ENCODE results near the gene NOS1AP. TPM values are rescaled to one million over a fixed set of nuclear protein-coding genes. Genes with fewer than 3 reads are reported as not detected.

Gene NOS1AP
- total RNA-seq, 1 experiment from 2014 or later = 2.6 TPM

DNA sequence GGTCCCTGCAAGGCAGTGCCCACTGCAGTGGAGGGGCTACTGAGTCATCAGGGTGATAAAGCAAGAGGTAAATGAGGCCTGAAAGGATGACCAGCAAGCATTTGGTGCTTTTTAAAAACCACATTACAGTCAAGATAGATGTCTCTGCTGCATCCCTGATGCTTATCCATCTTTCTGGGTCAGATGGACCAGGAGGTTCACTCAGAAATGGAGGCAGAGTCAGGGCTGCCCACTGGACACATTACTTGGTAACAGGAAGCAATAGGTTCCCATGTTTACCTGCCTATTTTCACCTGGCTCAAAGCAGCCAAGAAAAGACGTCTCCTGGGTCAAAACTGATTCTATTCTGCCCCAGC is 303.6 kb downstream of the NOS1AP start:
- H2AFZ ChIP-seq (ENCODE audit: low read length) = no peak overlapping the region
- CTCF ChIA-PET = no interaction called here
- H4K20me1 ChIP-seq (ENCODE audit: low read length) = no peaks in the 10 kb centered on the region
- no peak for TF ChIP-seq EZH2 (IDR thresholded peaks at IDR 0.05; ENCODE audit: low read length, unreplicated experiment)
- TF ChIP-seq, protein P1, sequence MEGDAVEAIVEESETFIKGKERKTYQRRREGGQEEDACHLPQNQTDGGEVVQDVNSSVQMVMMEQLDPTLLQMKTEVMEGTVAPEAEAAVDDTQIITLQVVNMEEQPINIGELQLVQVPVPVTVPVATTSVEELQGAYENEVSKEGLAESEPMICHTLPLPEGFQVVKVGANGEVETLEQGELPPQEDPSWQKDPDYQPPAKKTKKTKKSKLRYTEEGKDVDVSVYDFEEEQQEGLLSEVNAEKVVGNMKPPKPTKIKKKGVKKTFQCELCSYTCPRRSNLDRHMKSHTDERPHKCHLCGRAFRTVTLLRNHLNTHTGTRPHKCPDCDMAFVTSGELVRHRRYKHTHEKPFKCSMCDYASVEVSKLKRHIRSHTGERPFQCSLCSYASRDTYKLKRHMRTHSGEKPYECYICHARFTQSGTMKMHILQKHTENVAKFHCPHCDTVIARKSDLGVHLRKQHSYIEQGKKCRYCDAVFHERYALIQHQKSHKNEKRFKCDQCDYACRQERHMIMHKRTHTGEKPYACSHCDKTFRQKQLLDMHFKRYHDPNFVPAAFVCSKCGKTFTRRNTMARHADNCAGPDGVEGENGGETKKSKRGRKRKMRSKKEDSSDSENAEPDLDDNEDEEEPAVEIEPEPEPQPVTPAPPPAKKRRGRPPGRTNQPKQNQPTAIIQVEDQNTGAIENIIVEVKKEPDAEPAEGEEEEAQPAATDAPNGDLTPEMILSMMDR (conservative IDR thresholded peaks at IDR 0.05; ENCODE audit: low read depth, low read length) = no peak
- TF ChIP-seq EZH2phosphoT487 (IDR thresholded peaks at IDR 0.05; ENCODE audit: borderline replicate concordance, low read length) = no peak
- no peaks in the 10 kb centered on the region for H3K27me3 ChIP-seq (ENCODE audit: low read length)
- intact Hi-C loops (cut with micrococcal nuclease) = no loop called here
- peaks cover 28% of the 10 kb centered on the region for H3K4me1 ChIP-seq (ENCODE audit: insufficient read depth, low read length)
- H3F3A ChIP-seq (ENCODE audit: low read length, unreplicated experiment) = no peaks in the 10 kb centered on the region
- H3K4me2 ChIP-seq (ENCODE audit: low read length) = no peak overlapping the region
- no peak overlapping the region for H3K9ac ChIP-seq (ENCODE audit: low read length)
- ATAC-seq (no peak), DNase-seq (no peak)
- H3K4me3 ChIP-seq (ENCODE audit: low read length) = no peak overlapping the region
- no peaks in the 10 kb centered on the region for H3K9me2 ChIP-seq (replicated peaks; ENCODE audit: low read length)
- H3K36me3 ChIP-seq (ENCODE audit: low read depth, low read length) = no peaks in the 10 kb centered on the region
- no peak overlapping the region for H3K27ac ChIP-seq (ENCODE audit: low read length)
- no peaks in the 10 kb centered on the region for H3K9me3 ChIP-seq (ENCODE audit: low read length)
- POLR2A ChIA-PET (ENCODE audit: unreplicated experiment) = no interaction called here
- no peaks in the 10 kb centered on the region for H3K79me2 ChIP-seq (ENCODE audit: low read length)
- no TSS peak for BruUV-seq (replicated peaks)

DNA sequence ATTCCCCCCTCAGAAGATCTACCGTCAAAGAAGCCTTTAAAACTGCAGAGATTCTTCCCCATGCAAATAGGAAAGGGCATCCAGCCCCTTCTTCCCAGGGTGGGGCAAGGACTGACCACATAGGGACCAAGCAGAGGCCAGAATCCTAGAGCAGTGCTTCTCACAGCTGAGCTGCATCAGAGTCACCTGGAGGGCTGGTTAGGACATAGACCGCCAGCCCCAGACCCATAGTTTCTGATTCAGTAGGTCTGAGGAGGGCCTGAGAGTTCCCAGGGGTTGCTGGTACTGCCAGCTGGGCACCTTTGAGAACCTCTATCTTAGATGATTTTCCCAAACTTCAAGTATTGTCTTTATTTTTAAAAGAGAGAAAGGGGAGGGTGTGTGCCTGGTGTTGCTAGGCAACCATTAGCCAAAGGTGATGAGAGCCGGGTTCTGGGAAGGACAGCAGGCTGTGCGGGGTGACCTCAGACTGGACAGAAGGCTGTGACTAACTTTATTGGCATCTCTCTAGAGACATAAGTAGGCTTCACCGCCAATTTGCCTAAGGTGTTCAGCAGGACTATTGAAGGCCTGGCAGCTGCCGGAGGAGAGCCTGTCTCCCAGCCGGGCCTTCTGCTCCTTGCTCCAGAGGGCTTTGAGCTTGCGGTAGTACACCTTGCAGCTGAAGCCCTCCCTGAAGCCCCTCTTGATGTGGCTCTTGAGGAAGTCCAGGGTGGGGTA is 304.2 kb downstream of the NOS1AP start:
- H3K4me1 ChIP-seq (ENCODE audit: insufficient read depth, low read length) = peaks cover 28% of the 10 kb centered on the region
- intact Hi-C loops (cut with micrococcal nuclease) = no loop called here
- no peaks in the 10 kb centered on the region for H3K27me3 ChIP-seq (ENCODE audit: low read length)
- TF ChIP-seq, protein P1 (conservative IDR thresholded peaks at IDR 0.05; ENCODE audit: low read depth, low read length) = no peak
- no peak for TF ChIP-seq EZH2phosphoT487 (IDR thresholded peaks at IDR 0.05; ENCODE audit: borderline replicate concordance, low read length)
- no peak for TF ChIP-seq EZH2 (IDR thresholded peaks at IDR 0.05; ENCODE audit: low read length, unreplicated experiment)
- H3K4me3 ChIP-seq (ENCODE audit: low read length) = no peak overlapping the region
- H4K20me1 ChIP-seq (ENCODE audit: low read length) = no peaks in the 10 kb centered on the region
- H3K79me2 ChIP-seq (ENCODE audit: low read length) = no peaks in the 10 kb centered on the region
- ChIA-PET POLR2A (ENCODE audit: unreplicated experiment) (interaction anchor here (0.6 kb wide), 1 partner anchor 11 kb away, joined by 3 read pairs; no protein-coding TSS in a partner anchor), CTCF (interaction anchor here (0.5 kb wide), 1 partner anchor 8 kb away, joined by 3 read pairs; no protein-coding TSS in a partner anchor)
- no peaks in the 10 kb centered on the region for H3K9me3 ChIP-seq (ENCODE audit: low read length)
- H3K36me3 ChIP-seq (ENCODE audit: low read depth, low read length) = no peaks in the 10 kb centered on the region
- DNase-seq (peak; percentile 94), ATAC-seq (peak; percentile 95)
- H3K27ac ChIP-seq (ENCODE audit: low read length) = no peak overlapping the region
- H3K4me2 ChIP-seq (ENCODE audit: low read length) = peak overlapping the region; percentile 23
- no peak overlapping the region for H2AFZ ChIP-seq (ENCODE audit: low read length)
- H3K9ac ChIP-seq (ENCODE audit: low read length) = no peak overlapping the region
- BruUV-seq (replicated peaks) = no TSS peak
- H3K9me2 ChIP-seq (replicated peaks; ENCODE audit: low read length) = no peaks in the 10 kb centered on the region
- no peaks in the 10 kb centered on the region for H3F3A ChIP-seq (ENCODE audit: low read length, unreplicated experiment)

DNA sequence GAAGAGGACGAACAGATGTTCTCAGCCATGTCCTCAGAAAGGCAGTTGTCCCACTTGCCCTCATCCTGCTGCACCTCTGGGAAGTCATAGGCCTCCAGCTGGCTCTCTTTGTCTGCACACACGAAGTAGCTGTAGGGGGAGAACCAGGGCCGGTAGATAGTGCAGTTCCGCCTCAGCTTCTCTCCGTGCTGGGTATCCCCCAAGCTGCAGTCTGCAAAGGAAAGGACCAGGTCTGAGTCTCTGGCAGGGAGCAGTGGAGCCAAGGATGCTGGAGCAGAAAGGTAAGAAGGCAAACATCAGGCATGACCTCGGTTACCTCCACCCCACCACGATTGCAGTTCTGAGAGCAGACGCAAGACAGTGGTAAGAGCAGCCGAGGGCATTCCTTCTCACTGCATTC is 304.9 kb downstream of the NOS1AP start:
- H3K4me2 ChIP-seq (ENCODE audit: low read length) = peak overlapping the region; percentile 23
- H3K27ac ChIP-seq (ENCODE audit: low read length) = no peak overlapping the region
- no peaks in the 10 kb centered on the region for H3K36me3 ChIP-seq (ENCODE audit: low read depth, low read length)
- TF ChIP-seq EZH2phosphoT487 (IDR thresholded peaks at IDR 0.05; ENCODE audit: borderline replicate concordance, low read length) (no peak), EZH2 (IDR thresholded peaks at IDR 0.05; ENCODE audit: low read length, unreplicated experiment) (no peak)
- TF ChIP-seq, protein P1 (conservative IDR thresholded peaks at IDR 0.05; ENCODE audit: low read depth, low read length) = no peak
- POLR2A ChIA-PET (ENCODE audit: unreplicated experiment) = no interaction called here
- no peaks in the 10 kb centered on the region for H3F3A ChIP-seq (ENCODE audit: low read length, unreplicated experiment)
- ATAC-seq = no peak
- no peaks in the 10 kb centered on the region for H3K79me2 ChIP-seq (ENCODE audit: low read length)
- no peak overlapping the region for H2AFZ ChIP-seq (ENCODE audit: low read length)
- H3K4me1 ChIP-seq (ENCODE audit: insufficient read depth, low read length) = peaks cover 28% of the 10 kb centered on the region
- no peaks in the 10 kb centered on the region for H3K27me3 ChIP-seq (ENCODE audit: low read length)
- intact Hi-C loops (cut with micrococcal nuclease) = no loop called here
- H3K9me3 ChIP-seq (ENCODE audit: low read length) = no peaks in the 10 kb centered on the region
- H3K4me3 ChIP-seq (ENCODE audit: low read length) = no peak overlapping the region
- no peaks in the 10 kb centered on the region for H3K9me2 ChIP-seq (replicated peaks; ENCODE audit: low read length)
- no peak for DNase-seq
- CTCF ChIA-PET = no interaction called here
- no peak overlapping the region for H3K9ac ChIP-seq (ENCODE audit: low read length)
- no TSS peak for BruUV-seq (replicated peaks)
- H4K20me1 ChIP-seq (ENCODE audit: low read length) = no peaks in the 10 kb centered on the region
